Smooth muscle cell (in vitro differentiated cells): Measurements from ENCODE around the gene PTPRF. TPM values are rescaled to one million over a fixed set of nuclear protein-coding genes. Genes with fewer than 3 reads are reported as not detected.

Experiments
- DNase-seq: peaks from one replicate; lab custom pipeline; 2025; ENCODE audit not compliant: unreplicated experiment; lab: John Stamatoyannopoulos, UW
- H2AFZ ChIP-seq: fragments of 200-600 bp; sonication (generic); 2 replicates; pipeline ENCODE4 v1.6.0; 2016; ENCODE audit warnings: antibody characterized with exemption, low read depth, mild to moderate bottlenecking
- H3F3A ChIP-seq: fragments of 200-600 bp; sonication (generic); 2 replicates; pipeline ENCODE4 v1.6.0; 2017; ENCODE audit warnings: antibody characterized with exemption, low read depth
- H3K27ac ChIP-seq: fragments of 200-600 bp; sonication (generic); 2 replicates; pipeline ENCODE4 v1.5.1; 2016; ENCODE audit warnings: low read depth, mild to moderate bottlenecking
- H3K27me3 ChIP-seq: fragments of 200-600 bp; sonication (generic); 2 replicates; pipeline ENCODE4 v1.6.1; 2016; ENCODE audit warnings: low read depth, mild to moderate bottlenecking
- H3K36me3 ChIP-seq: fragments of 200-600 bp; sonication (generic); 2 replicates; pipeline ENCODE4 v1.5.1; 2016; ENCODE audit warnings: low read depth
- H3K4me1 ChIP-seq: fragments of 200-600 bp; sonication (generic); 2 replicates; pipeline ENCODE4 v1.5.1; 2016; ENCODE audit warnings: low read depth
- H3K4me2 ChIP-seq: fragments of 200-600 bp; sonication (generic); 2 replicates; pipeline ENCODE4 v1.6.0; 2016; ENCODE audit warnings: mild to moderate bottlenecking
- H3K4me3 ChIP-seq: fragments of 200-600 bp; sonication (generic); 2 replicates; pipeline ENCODE4 v1.5.1; 2016; ENCODE audit warnings: mild to moderate bottlenecking
- H3K79me2 ChIP-seq: fragments of 200-600 bp; sonication (generic); 2 replicates; pipeline ENCODE4 v1.6.0; 2016; ENCODE audit warnings: low read depth, mild to moderate bottlenecking
- H3K9ac ChIP-seq: fragments of 200-600 bp; sonication (generic); 2 replicates; pipeline ENCODE4 v1.6.0; 2016; ENCODE audit warnings: low read depth
- H3K9me3 ChIP-seq: fragments of 200-600 bp; sonication (generic); replicated peaks from 2 replicates; pipeline ENCODE4 v1.5.1; 2016; ENCODE audit warnings: low read depth
- H4K20me1 ChIP-seq: fragments of 200-600 bp; sonication (generic); 2 replicates; pipeline ENCODE4 v1.6.0; 2016; ENCODE audit warnings: low read depth
- CTCF ChIP-seq: fragments of 200-600 bp; sonication (generic); IDR thresholded peaks from 2 replicates; pipeline ENCODE4 v1.5.1; 2017; ENCODE audit warnings: borderline replicate concordance, mild to moderate bottlenecking, antibody characterized with exemption; ENCODE audit not compliant: insufficient read depth, poor library complexity, severe bottlenecking
- WGBS: methylation state at CpG from one replicate; pipeline ENCODE4 v1.1.7; 2016; ENCODE audit warnings: low lambda C conversion rate; 5-methylcytosine and 5-hydroxymethylcytosine counted together
- polyA plus RNA-seq: library from polyadenylated mRNA; unstranded; fragments of >200 nt; fragmentation: Nextera tagmentation; extraction: Ambion mirVana; gene quantifications from 2 replicates; pipeline ENCODE4 v1.2.1, GENCODE V29; 2016
- total RNA-seq: library from RNA; depleted of rRNA; stranded (reverse); fragments of >200 nt; gene quantifications from 2 replicates; pipeline ENCODE4 v1.2.3, GENCODE V29; 2014

The PTPRF gene
- total and polyA plus RNA-seq, 2 experiments from 2014 or later: 39.9 to 71.0 TPM

GRCh38 chr1:43591181-43591580 lies 60.5 kb downstream of the PTPRF start:
- no peak for DNase-seq
- H3K27me3 ChIP-seq: no peaks in the 10 kb centered on the region
- no peak overlapping the region for H3K9ac ChIP-seq
- H3K4me1 ChIP-seq: no peaks in the 10 kb centered on the region
- H4K20me1 ChIP-seq: peaks cover 4% of the 10 kb centered on the region
- H3K79me2 ChIP-seq: no peaks in the 10 kb centered on the region
- H2AFZ ChIP-seq: no peak overlapping the region
- H3K27ac ChIP-seq: no peak overlapping the region
- no peak for TF ChIP-seq CTCF
- no peaks in the 10 kb centered on the region for H3F3A ChIP-seq
- H3K36me3 ChIP-seq: no peaks in the 10 kb centered on the region
- H3K4me2 ChIP-seq: no peak overlapping the region
- no peaks in the 10 kb centered on the region for H3K9me3 ChIP-seq
- no peak overlapping the region for H3K4me3 ChIP-seq
- WGBS: 99% methylated on average over 32 of the region's 39 CpGs

GRCh38 chr1:43592051-43592665 lies 61.5 kb downstream of the PTPRF start:
- DNase-seq: no peak
- no peaks in the 10 kb centered on the region for H3K9me3 ChIP-seq
- no peaks in the 10 kb centered on the region for H3K27me3 ChIP-seq
- no peaks in the 10 kb centered on the region for H3K4me1 ChIP-seq
- 96% methylated on average over 11 of the region's 11 CpGs for WGBS
- H3K79me2 ChIP-seq: no peaks in the 10 kb centered on the region
- no peaks in the 10 kb centered on the region for H3K36me3 ChIP-seq
- TF ChIP-seq CTCF: no peak
- H3K9ac ChIP-seq: no peak overlapping the region
- H3K4me3 ChIP-seq: no peak overlapping the region
- no peaks in the 10 kb centered on the region for H3F3A ChIP-seq
- no peak overlapping the region for H3K4me2 ChIP-seq
- no peak overlapping the region for H3K27ac ChIP-seq
- H4K20me1 ChIP-seq: peaks cover 4% of the 10 kb centered on the region
- H2AFZ ChIP-seq: no peak overlapping the region

- Histone ChIP-seq H3K79me2 (no peaks in the 10 kb centered on the region), H3K27ac (no peak overlapping the region), H3K9ac (no peak overlapping the region), H2AFZ (no peak overlapping the region), H3K36me3 (no peaks in the 10 kb centered on the region), H3F3A (no peaks in the 10 kb centered on the region), H4K20me1 (peaks cover 4% of the 10 kb centered on the region), H3K4me1 (no peaks in the 10 kb centered on the region), H3K4me3 (no peak overlapping the region), H3K9me3 (no peaks in the 10 kb centered on the region), H3K27me3 (no peaks in the 10 kb centered on the region), H3K4me2 (no peak overlapping the region)
- TF ChIP-seq CTCF: no peak
- no peak for DNase-seq
- WGBS: over 99% methylated on average over 15 of the region's 16 CpGs
These were observed 62.4 kb downstream of the PTPRF start for GRCh38 chr1:43592974-43593683.
